GM19372 (cell line): ENCODE data around the gene TTC31.
"Not testable (repeated sequence)": the region's sequence is repeated elsewhere in the genome, so short reads cannot be mapped to it uniquely, and the experiment has no call there.

ENCODE experiments used
- ATAC-seq: cut with Tn5 transposase; IDR thresholded peaks from one replicate; pipeline ENCODE4 v1.9.1; 2021; ENCODE audit warnings: mild to moderate bottlenecking, low read depth, moderate library complexity; ENCODE audit not compliant: unreplicated experiment

The TTC31 gene

DNA sequence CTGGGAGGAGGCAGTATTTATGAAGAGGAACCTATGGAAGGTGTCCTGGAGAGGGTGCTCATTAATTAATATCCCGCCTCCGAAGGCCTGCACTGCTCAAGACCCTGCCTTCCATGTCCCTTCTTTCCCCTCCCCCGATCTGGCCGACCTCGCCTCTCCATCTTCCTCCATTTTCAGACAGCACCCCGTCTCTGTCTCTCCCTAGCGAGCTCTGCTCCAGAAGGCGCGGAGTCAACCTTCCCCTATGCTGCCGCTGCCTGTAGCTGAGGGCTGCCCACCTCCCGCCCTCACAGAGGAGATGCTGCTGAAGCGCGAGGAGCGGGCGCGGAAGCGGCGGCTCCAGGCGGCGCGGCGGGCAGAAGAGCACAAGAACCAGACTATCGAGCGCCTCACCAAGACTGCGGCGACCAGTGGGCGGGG is 25.7 kb upstream of the TTC31 start:
- no peak for ATAC-seq

DNA sequence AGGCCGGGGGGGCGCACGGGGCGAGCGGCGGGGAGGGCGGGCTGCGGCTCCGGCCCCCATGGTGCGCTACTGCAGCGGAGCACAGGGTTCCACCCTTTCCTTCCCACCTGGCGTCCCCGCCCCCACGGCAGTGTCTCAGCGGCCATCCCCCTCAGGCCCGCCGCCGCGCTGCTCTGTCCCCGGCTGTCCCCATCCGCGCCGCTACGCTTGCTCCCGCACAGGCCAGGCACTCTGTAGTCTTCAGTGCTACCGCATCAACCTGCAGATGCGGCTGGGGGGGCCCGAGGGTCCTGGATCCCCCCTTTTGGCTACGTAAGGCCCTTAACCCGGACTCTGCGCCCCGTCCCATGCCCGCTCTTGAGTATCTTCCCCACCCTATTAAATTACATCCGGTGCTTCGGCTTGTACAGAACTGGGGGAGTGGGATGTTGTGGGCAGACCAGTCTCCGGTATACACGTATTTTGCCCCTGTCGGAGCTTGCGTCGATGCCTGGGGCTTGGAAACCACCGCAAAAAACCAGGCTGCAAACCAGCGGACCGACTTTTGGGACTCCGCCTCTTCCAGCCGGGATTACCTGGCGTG is 25.2 kb upstream of the TTC31 start:
- peak; percentile 34 for ATAC-seq

DNA sequence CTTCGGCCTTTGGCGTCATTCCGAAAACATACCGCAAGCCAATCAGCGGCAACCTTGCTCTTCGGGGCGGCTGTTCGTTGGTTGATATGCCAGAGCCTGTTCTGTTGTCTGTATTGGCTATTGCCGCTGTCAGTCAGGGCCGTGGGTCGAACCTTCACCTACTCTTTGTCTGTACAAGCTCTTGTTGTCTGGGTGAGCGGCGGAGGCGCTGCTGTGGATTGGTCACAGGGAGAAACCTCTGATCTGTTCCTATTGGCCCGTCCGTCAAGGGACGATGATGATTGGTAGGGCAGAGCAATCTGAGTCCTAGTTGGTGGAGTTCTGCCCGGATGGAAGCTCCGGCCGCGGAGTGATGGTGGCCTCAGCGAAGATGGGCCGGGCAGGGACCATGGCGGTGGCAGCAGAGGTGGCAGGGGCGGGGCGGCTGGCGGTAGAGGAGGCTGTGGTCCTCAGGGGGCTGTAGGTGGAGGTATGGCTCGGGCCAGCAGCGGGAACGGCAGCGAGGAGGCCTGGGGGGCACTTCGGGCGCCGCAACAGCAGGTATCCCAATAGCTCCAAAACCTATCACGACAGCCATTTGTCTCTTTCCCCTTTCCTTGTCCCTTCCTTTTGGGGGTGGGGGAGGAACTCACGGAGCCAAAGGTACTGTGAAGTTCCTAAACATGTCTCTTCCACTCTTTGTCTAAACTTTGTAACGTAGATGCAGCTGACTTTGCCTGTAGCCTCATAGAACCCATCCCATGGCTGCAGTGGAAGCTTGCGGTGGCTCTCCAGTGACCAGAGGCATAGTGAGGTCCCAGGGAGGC is 24.5 kb upstream of the TTC31 start, which contains the start of gene WBP1:
WBP1 (plus strand) TSS at position 307 of the 806 bp plus-strand sequence; CDS start at position 472, 165 bp downstream.
- peak; percentile 76 for ATAC-seq

DNA sequence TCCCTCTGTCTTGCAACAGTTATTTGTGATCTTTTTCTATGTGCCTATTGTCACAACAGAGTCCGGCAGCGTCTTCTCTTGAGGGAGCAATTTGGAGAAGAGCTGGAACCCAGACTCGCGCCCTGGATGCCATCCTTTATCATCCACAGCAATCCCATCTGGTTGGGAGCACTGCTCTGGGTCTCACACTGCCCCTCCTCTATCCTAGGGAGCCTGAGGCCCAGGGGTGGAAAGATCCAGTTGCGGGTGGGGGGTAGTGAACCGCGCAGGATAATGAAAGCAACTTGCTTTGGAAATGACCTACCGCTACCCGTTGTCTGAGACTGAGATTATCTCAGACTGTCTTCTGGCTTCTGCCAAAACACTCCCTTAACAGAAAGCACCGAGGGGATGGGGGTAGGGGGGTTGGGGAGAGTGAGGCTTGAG is 23.9 kb upstream of the TTC31 start:
- no peak for ATAC-seq

DNA sequence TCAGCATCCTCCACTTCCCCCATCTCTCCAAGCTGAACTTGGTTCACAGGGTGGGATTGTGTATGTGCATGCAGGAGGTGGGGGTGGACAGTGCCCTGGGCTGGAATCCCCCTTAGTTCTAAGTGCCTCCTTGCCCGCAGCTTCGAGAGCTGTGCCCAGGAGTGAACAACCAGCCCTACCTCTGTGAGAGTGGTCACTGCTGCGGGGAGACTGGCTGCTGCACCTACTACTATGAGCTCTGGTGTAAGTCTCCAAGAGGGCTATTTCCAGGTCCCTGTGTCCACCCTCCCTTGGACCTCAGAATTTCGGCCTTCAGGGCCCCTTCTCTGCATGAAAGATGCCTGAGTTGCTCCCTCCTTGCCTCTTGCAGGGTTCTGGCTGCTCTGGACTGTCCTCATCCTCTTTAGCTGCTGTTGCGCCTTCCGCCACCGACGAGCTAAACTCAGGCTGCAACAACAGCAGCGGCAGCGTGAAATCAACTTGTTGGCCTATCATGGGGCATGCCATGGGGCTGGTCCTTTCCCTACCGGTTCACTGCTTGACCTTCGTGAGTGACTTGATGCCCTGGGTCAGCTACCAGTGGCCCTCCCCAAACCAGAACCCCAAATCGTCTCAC is 23.3 kb upstream of the TTC31 start:
- ATAC-seq, result not testable (repeated sequence)

DNA sequence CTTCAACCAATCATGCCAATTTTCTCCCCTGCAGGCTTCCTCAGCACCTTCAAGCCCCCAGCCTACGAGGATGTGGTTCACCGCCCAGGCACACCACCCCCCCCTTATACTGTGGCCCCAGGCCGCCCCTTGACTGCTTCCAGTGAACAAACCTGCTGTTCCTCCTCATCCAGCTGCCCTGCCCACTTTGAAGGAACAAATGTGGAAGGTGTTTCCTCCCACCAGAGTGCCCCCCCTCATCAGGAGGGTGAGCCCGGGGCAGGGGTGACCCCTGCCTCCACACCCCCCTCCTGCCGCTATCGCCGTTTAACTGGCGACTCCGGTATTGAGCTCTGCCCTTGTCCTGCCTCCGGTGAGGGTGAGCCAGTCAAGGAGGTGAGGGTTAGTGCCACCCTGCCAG is 22.7 kb upstream of the TTC31 start:
- not testable (repeated sequence) for ATAC-seq

DNA sequence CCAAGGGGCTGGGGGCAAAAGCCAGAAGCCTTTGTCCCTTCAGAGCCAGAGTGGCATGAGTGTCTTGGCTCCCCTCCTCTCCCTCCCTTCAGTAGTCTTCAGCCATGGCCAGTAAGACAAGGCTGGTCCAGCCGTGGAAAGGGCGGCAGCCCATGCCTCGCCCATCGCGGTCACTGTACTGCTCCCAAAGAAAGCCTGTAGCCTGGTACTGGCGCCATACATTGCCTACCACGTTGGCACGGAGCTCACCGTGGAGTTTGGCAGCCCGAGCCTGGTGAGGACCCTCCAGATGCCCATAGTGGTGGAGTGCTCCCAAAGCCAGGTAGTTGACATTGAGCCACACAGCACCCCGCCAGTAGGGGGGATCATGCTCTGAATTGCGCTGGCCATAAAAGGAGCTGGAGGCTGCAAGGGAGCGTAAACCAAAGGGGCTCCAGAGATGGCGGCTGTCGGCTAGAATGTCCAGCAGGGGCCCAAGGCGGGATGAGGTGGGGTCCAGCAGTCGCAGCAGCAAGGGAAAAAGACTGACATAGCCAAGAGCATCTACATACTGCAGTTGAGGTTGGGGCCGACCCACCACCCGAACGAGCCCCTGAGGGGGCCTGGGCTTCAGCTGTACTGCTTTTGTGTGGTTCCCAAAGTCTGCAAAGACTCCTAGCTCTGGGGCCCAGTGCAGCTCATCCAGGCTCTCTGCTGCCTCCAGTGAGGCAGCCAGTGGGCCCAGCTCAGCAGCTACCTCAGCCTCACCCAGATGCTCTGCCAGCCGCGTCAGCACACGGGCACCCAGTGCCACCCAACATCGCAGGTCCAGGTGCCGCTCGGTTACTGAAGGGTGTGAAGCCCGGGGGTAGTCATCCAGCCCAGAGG is 21.5 kb upstream of the TTC31 start:
- no peak for ATAC-seq

DNA sequence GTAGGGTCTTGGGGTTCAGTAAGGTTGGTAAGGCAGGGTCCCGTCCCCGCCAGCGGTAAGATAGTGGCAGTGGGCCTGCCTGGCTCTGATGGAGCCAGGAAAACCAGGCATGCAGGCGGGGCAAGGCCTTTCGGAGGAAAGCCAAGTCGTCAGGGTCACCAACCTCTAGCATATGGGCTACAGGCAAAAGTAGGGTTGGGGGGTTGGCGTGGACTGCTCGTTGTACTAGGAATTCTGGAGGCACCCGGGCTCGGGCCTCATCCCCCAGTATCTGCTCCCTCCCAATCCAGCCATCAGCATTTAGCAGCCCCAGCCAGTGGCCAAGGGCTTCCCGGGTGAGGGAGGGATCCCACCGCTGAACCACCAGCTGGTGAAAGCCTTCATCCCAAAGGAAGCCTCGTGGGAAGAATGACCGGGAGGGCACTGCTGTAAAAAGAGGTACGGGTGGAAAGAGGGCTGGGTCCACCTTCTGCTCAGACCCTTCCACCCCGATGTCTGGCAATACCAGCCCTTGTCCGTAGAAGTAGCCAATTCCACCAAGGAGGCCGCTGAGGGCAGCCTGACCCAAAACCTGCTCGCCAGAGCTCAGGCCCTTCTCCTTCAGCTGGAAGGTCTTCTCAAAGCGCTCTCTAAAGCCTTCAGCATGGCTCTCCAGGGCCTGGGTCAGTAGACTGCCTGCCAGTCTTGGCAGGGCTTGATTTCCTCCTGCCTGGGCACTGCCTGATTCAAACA is 20.7 kb upstream of the TTC31 start:
- ATAC-seq, result no peak

DNA sequence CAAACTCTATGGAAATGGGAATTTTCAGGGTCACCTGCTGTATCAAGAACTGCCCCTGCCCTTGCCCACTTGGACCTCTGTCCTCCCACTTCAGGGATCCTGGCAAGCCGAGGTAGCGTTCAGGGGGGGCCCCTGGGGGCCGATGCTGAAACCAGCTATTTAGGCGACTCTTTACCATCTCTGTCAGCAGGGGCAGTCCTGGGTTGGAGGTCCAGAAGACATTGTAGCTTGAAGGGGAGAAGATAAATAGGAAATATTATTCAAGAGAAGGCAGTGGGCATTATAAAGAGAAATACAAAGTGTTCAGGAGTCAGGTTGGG is 20.1 kb upstream of the TTC31 start:
- no peak for ATAC-seq

DNA sequence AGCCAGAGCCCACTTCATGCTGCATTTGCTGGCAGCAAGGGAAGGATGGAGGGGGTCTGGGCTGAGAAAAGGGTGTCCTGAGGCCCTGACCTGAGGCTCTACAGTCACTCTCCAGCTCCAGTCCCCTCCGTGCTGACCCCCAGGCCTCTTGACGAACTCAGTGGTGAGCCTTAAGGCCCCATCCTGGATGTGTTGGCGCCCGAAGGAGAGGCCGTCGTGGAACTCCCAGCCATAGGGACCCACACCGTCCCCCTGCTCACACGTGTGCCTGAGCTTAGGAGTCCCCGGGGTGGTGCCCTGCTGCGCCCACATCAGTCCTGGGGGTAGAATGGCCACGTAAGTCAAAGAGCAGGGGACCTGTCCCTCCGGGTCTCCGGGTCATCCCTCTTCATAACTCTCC is 18.5 kb upstream of the TTC31 start:
- no peak for ATAC-seq

DNA sequence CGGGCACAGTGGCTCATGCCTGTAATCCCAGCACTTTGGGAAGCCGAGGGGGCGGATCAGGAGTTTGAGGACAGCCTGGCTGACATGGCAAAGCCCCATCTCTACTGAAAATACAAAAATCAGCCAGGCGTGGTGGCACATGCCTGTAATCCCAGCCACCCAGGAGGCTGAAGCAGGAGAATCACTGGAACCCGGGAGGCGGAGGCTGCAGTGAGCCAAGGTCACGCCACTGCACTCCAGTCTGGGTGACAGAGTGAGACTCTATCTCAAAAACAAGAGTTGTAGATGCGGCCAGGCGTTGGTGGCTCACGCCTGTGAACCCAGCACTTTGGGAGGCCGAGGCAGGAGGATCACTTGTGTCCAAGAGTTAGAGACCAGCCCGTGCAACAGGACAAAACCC is 12.1 kb upstream of the TTC31 start:
- not testable (repeated sequence) for ATAC-seq

DNA sequence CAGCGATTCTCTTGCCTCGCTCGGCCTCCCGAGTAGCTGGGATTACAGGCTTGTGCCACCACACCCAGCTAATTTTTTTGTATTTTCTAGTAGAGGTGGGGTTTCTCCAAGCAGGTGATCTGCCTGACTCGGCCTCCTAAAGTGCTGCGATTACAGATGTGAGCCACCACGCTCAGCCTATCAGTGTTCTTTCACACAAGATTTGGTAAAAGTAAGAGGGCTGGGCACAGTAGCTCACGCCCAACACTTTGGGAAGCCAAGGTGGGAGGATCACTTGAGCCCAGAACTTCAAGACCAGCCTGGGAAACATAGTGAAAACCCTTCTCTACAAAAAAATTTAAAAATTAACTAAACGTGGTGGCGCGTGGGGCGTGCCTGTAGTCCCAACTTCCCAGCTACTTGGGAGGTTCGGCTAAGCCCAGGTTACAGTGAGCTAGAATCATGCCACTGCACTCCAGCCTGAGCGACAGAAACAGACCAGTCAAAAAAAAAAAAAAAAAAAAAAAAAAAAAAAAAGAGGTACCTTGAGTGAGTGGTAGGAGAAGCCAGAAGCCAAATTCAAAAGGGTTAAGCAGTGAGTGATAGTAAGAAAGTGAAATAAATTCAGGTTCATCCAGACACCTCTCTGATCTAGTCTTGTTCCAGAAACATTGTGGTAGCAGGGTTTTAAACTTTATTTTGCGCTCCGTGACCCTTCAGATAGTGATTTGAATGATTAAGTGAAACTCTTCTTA is 11.4 kb upstream of the TTC31 start:
- ATAC-seq, result no peak

DNA sequence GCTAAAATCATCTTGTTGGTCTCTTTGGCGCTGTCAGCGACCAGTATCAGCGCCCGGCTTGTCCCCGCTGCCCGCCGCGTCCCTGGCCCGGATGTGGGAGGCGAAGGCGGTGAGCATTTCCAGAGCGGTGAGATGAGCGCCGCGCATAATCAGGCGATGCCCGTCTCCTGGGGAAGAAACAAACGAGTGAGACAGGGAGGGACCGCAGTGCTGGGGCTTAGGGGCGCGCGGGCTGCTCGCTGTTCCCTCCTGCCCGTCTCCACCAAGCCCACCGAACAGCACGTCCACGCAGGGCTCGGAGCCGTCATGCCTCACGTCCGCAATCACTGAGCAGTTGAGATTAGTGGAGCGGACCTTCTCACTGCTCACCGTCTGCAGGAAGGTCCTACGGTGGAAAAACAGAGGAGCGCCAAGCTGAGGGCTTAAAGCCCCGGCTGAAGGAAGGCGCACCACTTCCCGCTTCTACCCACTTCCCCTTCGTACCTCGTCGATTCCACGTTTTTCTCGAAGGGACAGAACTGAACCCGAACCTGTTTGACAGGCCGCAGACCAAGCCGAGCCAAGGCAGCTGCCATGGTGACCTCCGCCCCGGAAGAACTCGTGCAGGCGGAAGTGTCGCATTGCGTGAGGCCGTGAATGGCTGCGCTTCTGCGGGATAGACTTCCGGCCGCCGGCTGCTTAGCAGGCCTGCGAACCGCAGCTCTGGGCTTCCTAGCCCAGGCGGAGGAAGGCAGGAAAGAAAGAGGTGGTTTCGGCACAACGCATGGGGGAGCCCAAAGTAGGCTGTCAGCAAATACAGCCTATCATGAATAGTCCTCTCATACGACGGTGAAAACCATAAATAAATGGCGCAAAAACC is 10.6 kb upstream of the TTC31 start, which contains the start of gene MRPL53:
MRPL53 (minus strand) TSS at position 595 of the 859 bp plus-strand sequence; CDS start at position 575, 20 bp downstream.
- peak; percentile 87 for ATAC-seq

DNA sequence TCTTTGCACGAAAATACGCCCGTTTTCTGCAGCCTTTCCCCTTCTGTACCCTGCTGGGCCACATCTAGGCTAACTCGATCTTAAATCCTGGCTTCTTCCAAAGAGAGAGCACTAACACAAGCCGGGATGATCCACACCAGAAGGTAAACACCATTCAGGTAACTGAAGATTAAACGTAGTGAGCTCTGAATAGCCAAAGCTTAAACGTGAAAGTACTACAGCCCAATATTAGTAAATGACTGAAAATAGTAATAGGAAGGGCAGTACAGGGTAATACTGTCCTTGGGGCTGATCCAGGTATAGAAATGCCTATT is 10.0 kb upstream of the TTC31 start:
- no peak for ATAC-seq

DNA sequence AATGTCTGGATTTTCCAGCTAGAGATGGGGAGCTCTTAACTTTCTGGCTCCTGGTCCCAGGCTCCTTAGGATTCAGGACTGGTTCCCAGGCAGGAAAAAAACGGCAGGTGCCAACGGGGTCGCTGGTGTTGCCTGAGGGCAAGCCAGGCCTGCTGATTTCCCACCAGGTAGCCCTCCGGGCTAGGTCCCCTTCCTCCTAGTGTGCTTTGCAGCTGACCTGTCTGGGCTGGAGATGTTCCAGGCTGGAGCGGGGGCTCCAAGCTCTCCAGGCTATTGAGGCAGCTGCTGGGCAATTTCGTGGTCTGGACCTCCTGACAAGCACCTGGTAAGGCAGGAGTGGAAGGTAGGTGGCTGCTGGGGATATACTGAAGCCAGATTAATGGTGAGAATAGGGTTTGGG is 8.4 kb upstream of the TTC31 start:
- no peak for ATAC-seq

DNA sequence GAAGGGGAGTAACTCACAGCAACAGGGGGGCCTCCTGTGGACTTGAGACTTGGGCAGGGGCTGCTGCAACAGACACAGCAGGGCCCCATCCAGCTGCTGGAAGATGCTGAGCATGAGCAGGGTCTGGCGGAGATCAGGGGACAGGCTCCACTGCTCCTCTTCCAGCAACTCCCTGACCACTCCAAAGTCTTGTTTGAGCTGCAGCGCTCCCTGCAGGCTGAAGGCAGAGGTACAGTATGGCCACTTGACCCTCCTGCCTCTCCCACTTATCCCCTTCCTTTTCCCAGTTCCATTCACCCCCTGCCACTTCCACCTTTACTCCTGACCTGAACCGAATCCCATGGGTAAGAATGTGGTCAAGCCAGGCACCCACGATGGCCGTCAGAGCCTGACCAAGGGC is 8.0 kb upstream of the TTC31 start:
- no peak for ATAC-seq

DNA sequence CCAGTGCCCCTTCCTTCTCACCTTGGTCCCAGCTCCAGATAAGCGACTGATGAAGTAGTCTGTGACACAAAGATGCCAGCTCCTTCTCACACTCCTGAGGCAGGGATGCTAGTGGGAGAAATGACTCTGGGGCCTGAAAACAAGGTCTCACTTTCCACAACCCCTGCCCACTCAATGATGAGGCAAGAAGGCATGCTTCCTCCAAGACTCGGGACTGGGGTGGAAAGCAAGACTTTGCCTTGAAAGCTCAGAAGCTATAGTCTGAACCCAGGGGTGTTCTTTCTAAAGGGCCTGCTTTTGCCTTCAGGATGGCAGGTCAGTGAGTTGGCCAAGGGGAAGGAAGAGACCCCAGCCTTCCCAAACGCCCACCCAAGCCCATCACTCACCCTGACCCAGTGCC is 1.4 kb upstream of the TTC31 start:
- no peak for ATAC-seq

DNA sequence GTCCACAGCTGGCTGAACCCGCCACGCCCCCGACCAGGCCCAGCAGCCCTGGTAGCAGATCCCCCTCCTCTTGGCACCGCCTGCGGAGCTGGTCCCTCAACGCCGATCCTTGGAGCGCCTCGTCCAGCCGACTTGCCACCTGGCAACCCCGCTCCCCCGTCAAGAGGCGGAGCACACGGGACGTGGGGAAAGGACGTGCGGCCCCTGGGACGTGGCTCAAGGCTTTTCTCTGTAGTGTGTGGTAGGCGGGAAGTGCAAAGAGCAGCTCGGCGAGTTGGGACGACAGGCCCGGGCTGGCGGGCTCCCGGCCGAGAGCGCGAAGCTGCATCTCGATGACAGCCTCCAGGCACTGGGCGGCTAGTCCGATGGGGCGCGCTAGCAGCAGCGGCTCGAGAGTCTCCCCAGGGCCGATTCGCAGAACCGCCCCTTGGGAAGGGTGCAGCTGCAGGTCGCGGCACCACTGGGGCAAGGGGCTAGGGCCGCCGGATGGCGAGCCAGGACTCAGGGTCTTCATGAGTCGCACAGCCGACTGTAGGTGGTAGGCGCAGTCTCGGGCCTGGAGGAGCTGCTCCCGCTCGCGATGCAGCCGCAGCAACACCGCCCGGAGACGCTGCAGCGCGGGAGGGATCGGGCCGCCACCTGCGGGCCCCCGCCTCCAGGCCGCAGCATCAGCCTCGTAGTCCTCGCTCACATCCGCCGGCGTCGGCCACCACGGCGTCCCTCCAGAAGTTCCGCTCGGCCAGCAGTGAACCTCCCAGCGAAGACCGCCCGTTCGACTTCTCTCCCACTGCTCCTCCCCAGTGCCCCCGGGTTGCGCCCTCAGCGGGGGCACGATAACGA is 700 bp upstream of the TTC31 start:
- peak; percentile 50 for ATAC-seq
